HG03039 (cell line): ENCODE measurements around the gene DMRT3.

ENCODE experiments used
- ATAC-seq: cut with Tn5 transposase; IDR thresholded peaks from one replicate; pipeline ENCODE4 v1.9.1; 2021; ENCODE audit warnings: mild to moderate bottlenecking, moderate library complexity; ENCODE audit not compliant: unreplicated experiment

The DMRT3 gene

GRCh38 chr9:976258-976942, at the start of gene DMRT3:
TSS of gene DMRT3 (plus strand) at chr9:976655. CDS start at chr9:977002, 347 bp downstream.
- no peak for ATAC-seq

- no peak for ATAC-seq
These were observed 49.5 kb upstream of the DMRT3 start for GRCh38 chr9:926976-927375.

GRCh38 chr9:928363-929042, 48.0 kb upstream of the DMRT3 start:
- no peak for ATAC-seq

- ATAC-seq: no peak
These were observed 46.7 kb upstream of the DMRT3 start for GRCh38 chr9:929719-930118.

GRCh38 chr9:933356-933755, 43.1 kb upstream of the DMRT3 start:
- no peak for ATAC-seq

GRCh38 chr9:935348-935965, 41.0 kb upstream of the DMRT3 start:
- ATAC-seq: no peak

- no peak for ATAC-seq
These were observed 33.5 kb upstream of the DMRT3 start for GRCh38 chr9:942805-943580.

- ATAC-seq: no peak
These were observed 28.5 kb upstream of the DMRT3 start for GRCh38 chr9:947985-948384.

- ATAC-seq: no peak
These were observed 28.0 kb upstream of the DMRT3 start for GRCh38 chr9:948497-948896.

- no peak for ATAC-seq
These were observed 26.3 kb upstream of the DMRT3 start for GRCh38 chr9:950139-950538.

GRCh38 chr9:952546-952945, 23.9 kb upstream of the DMRT3 start:
- no peak for ATAC-seq

- no peak for ATAC-seq
These were observed 17.4 kb upstream of the DMRT3 start for GRCh38 chr9:959105-959504.

- no peak for ATAC-seq
These were observed 16.5 kb upstream of the DMRT3 start for GRCh38 chr9:959914-960313.

GRCh38 chr9:962023-962422, 14.4 kb upstream of the DMRT3 start:
- no peak for ATAC-seq

- ATAC-seq: no peak
These were observed 11.0 kb upstream of the DMRT3 start for GRCh38 chr9:965497-965896.

GRCh38 chr9:966870-967269, 9.6 kb upstream of the DMRT3 start:
- no peak for ATAC-seq

GRCh38 chr9:967436-967835, 9.0 kb upstream of the DMRT3 start:
- no peak for ATAC-seq

- ATAC-seq: no peak
These were observed 8.4 kb upstream of the DMRT3 start for GRCh38 chr9:967903-968641.

- no peak for ATAC-seq
These were observed 6.9 kb upstream of the DMRT3 start for GRCh38 chr9:969310-970150.
